Esophagus squamous epithelium (tissue), 4 donors: Measurements from ENCODE around the gene ADPRM.

Experiments
- POLR2A ChIP-seq, 4 donors: fragments of 450-650 bp; IDR thresholded peaks; one replicate each; pipeline ENCODE4 v1.6.1; 2017; ENCODE audit warnings: antibody characterized with exemption in 4 of 4, mild to moderate bottlenecking in 4 of 4, moderate library complexity in 3 of 4
- TF ChIP-seq, protein P1 (sequence below), 6 experiments: fragments of 450-650 bp in 4 of 6; fragments of 200-600 bp in 2 of 6; sonication (generic) in 2 of 6; IDR thresholded peaks; one replicate each; pipeline ENCODE4 v1.5.1; 2016 to 2019; ENCODE audit warnings: antibody characterized with exemption in 6 of 6, mild to moderate bottlenecking in 4 of 6, moderate library complexity in 4 of 6

DNA sequence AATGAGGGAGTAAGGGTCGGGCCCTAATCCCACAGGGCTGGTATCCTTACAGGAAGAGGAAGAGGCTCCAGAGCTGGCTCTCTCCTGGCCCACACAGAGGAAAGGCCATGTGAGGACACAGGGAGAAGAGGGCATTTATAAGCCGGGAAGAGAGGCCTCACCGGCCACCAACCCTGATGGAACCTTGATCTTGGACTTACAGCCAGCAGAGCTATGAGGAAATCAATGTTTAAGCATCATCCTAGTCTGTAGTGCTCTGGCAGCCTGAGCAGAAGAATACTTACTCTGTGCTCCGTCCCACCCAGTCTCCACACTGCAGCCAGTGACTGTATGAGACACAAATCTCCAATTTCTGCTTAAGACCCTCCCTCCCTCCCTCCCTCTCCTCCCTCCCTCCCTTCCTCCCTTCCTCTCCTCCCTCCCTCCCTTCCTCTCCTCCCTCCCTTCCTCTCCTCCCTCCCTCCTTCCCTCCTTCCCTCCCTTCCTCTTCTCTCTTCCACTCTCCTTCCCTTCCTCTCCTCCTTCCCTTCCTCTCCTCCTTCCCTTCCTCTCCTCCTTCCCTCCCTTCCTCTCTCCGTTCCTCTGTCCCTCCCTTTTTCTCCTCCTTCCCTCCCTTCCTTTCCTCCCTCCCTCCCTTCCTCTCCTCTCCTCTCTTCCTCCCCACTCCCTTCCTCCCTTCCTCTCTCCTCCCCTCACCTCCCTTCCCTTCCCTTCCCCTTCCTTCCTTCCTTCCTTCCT lies 41.3 kb downstream of the ADPRM start:
- TF ChIP-seq, protein P1, sequence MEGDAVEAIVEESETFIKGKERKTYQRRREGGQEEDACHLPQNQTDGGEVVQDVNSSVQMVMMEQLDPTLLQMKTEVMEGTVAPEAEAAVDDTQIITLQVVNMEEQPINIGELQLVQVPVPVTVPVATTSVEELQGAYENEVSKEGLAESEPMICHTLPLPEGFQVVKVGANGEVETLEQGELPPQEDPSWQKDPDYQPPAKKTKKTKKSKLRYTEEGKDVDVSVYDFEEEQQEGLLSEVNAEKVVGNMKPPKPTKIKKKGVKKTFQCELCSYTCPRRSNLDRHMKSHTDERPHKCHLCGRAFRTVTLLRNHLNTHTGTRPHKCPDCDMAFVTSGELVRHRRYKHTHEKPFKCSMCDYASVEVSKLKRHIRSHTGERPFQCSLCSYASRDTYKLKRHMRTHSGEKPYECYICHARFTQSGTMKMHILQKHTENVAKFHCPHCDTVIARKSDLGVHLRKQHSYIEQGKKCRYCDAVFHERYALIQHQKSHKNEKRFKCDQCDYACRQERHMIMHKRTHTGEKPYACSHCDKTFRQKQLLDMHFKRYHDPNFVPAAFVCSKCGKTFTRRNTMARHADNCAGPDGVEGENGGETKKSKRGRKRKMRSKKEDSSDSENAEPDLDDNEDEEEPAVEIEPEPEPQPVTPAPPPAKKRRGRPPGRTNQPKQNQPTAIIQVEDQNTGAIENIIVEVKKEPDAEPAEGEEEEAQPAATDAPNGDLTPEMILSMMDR (IDR thresholded peaks at IDR 0.05) = no peak
- TF ChIP-seq POLR2A (IDR thresholded peaks at IDR 0.05) = no peak
